Hepatocyte (in vitro differentiated cells): ENCODE data around the gene MSL3B.

Source experiments
- CTCF ChIP-seq: fragments of 200-600 bp; sonication (generic); IDR thresholded peaks from 2 replicates; pipeline ENCODE4 v1.5.1; 2016; ENCODE audit warnings: antibody characterized with exemption, mild to moderate bottlenecking; ENCODE audit not compliant: poor library complexity
- EZH2phosphoT487 ChIP-seq: fragments of 200-600 bp; sonication (generic); IDR thresholded peaks from one replicate; pipeline ENCODE4 v1.6.1; 2018; ENCODE audit warnings: antibody characterized with exemption, mild to moderate bottlenecking, low read depth, moderate library complexity; ENCODE audit not compliant: unreplicated experiment, severe bottlenecking

GRCh38 chr2:233853353-233853752, 14.8 kb downstream of the MSL3B start:
- TF ChIP-seq CTCF (no peak), EZH2phosphoT487 (no peak)
